Transverse colon (tissue), 4 donors: ENCODE measurements around the gene RXRG. TPM values are rescaled to one million over a fixed set of nuclear protein-coding genes. Genes with fewer than 3 reads are reported as not detected.

ENCODE experiments used
- DNase-seq: peaks from one replicate; pipeline ENCODE4 v3.0.0-alpha.2; 2019
- H3K27ac ChIP-seq, 4 donors: fragments of 200-600 bp; sonication (generic); 2 replicates each; pipeline ENCODE4 v1.5.1; 2016 to 2018; ENCODE audit warnings: inconsistent platforms in 4 of 4
- H3K27me3 ChIP-seq: fragments of 200-600 bp; sonication (generic); 2 replicates; pipeline ENCODE4 v1.5.1; 2017; ENCODE audit warnings: inconsistent platforms
- H3K36me3 ChIP-seq, 4 donors: fragments of 200-600 bp; sonication (generic); 2 replicates each; pipeline ENCODE4 v1.5.1; 2017 to 2019; ENCODE audit warnings: inconsistent platforms in 4 of 4
- H3K4me1 ChIP-seq, 4 donors: fragments of 200-600 bp; sonication (generic); 2 replicates each; pipeline ENCODE4 v1.5.1; 2017 to 2020; ENCODE audit warnings: inconsistent platforms in 4 of 4
- H3K4me3 ChIP-seq, 4 donors: fragments of 200-600 bp; sonication (generic); 1 replicate in 1 of 4; 2 replicates in 3 of 4; pipeline versions ENCODE4 v1.5.1 to v1.6.1; 2017 to 2019; ENCODE audit warnings: inconsistent platforms in 4 of 4
- H3K9me3 ChIP-seq, 2 donors: fragments of 200-600 bp; sonication (generic); 2 replicates each; pipeline ENCODE4 v1.5.1; 2017 to 2019; ENCODE audit warnings: inconsistent platforms in 2 of 2
- EP300 ChIP-seq: sonication (generic); formaldehyde crosslinking; IDR thresholded peaks from one replicate; pipeline ENCODE4 v1.6.1; 2017; ENCODE audit warnings: antibody characterized with exemption, low read depth
- POLR2A ChIP-seq: fragments of 450-650 bp; IDR thresholded peaks from one replicate; pipeline ENCODE4 v1.6.1; 2016; ENCODE audit warnings: antibody characterized with exemption, mild to moderate bottlenecking, moderate library complexity
- POLR2AphosphoS5 ChIP-seq, 3 donors: sonication (generic); formaldehyde crosslinking; IDR thresholded peaks; one replicate each; pipeline ENCODE4 v1.6.1; 2016; ENCODE audit warnings: antibody characterized with exemption in 3 of 3
- WGBS, 2 donors: methylation state at CpG; one replicate each; pipeline ENCODE4 v1.1.5; 2018; ENCODE audit warnings: low coverage in 1 of 2; 5-methylcytosine and 5-hydroxymethylcytosine counted together
- in situ Hi-C, 4 donors: fragments of 200-750 bp; cut with MboI; loops; one replicate each; pipeline versions ENCODE4 v1.15.0 to v1.15.1; 2017; ENCODE audit warnings: low sequenced_read_pairs in 3 of 4, low pct_ligation_motif_present in 1 of 4, low pct_unique_long_range_greater_than_20kb in 1 of 4
- intact Hi-C: fragments of 100-400 bp; cut with DNase I; formaldehyde crosslinking; loops from one replicate; pipeline ENCODE4 v1.15.1; 2023; ENCODE audit warnings: low total_unique reads
- total RNA-seq, 4 donors: library from RNA; depleted of rRNA; stranded (reverse); fragments of >200 nt; gene quantifications; one replicate each; pipeline ENCODE4 v1.1.0, GENCODE V29; 2016
- TF ChIP-seq, protein P1 (sequence below), 5 experiments: fragments of 200-600 bp in 3 of 5; fragments of 450-650 bp in 2 of 5; sonication (generic) in 3 of 5; IDR thresholded peaks; 1 replicate in 2 of 5; 2 replicates in 3 of 5; pipeline ENCODE4 v1.5.1; 2016 to 2017; ENCODE audit warnings: antibody characterized with exemption in 5 of 5, inconsistent platforms in 3 of 5, mild to moderate bottlenecking in 2 of 5, moderate library complexity in 1 of 5

The RXRG gene
- total RNA-seq, 4 donors from 2014 or later = 0.96 TPM; not detected in 3

DNA sequence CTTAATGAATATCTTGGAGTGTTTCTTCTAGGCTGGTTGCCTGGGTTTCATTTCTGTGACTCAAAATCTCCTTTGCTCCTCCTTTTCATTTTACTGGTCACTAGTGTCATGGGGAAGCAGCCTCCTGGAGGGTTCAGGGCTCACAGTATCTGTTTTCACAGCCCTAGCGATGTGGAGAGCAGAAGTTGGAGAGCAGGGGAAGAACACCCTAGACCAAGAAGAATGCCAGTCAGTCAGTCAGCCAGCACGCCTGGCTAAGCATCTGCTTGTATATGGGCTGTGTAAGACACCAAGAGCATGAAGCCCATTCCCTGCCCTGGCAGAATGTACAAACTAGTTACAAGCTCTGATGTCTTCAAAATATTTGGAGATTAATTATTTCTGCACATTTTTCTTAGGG is 7.9 kb downstream of the RXRG start:
- Histone ChIP-seq H3K27ac (no peak overlapping the region), H3K27me3 (peaks cover 6% of the 10 kb centered on the region), H3K4me1 (no peaks in the 10 kb centered on the region), H3K36me3 (no peaks in the 10 kb centered on the region), H3K4me3 (no peak overlapping the region), H3K9me3 (no peaks in the 10 kb centered on the region)
- 87% methylated on average over 2 of the region's 2 CpGs; no CpG with 5 or more reads in 1 of the 2 donors for WGBS, 2 donors
- TF ChIP-seq EP300 (no peak), POLR2A (no peak), POLR2AphosphoS5 (IDR thresholded peaks at IDR 0.05) (no peak)
- TF ChIP-seq, protein P1, sequence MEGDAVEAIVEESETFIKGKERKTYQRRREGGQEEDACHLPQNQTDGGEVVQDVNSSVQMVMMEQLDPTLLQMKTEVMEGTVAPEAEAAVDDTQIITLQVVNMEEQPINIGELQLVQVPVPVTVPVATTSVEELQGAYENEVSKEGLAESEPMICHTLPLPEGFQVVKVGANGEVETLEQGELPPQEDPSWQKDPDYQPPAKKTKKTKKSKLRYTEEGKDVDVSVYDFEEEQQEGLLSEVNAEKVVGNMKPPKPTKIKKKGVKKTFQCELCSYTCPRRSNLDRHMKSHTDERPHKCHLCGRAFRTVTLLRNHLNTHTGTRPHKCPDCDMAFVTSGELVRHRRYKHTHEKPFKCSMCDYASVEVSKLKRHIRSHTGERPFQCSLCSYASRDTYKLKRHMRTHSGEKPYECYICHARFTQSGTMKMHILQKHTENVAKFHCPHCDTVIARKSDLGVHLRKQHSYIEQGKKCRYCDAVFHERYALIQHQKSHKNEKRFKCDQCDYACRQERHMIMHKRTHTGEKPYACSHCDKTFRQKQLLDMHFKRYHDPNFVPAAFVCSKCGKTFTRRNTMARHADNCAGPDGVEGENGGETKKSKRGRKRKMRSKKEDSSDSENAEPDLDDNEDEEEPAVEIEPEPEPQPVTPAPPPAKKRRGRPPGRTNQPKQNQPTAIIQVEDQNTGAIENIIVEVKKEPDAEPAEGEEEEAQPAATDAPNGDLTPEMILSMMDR (IDR thresholded peaks at IDR 0.05) = no peak
- no peak for DNase-seq
- intact Hi-C loops (no loop called here), in situ Hi-C loops (no loop called here)

GRCh38 chr1:165435801-165436200 is 9.1 kb downstream of the RXRG start:
- Histone ChIP-seq H3K27ac (no peak overlapping the region), H3K4me1 (no peaks in the 10 kb centered on the region), H3K36me3 (no peaks in the 10 kb centered on the region), H3K4me3 (no peak overlapping the region), H3K9me3 (no peaks in the 10 kb centered on the region), H3K27me3 (no peaks in the 10 kb centered on the region)
- in situ Hi-C loops (no loop called here), intact Hi-C loops (no loop called here)
- 81% methylated on average over 2 of the region's 2 CpGs; no CpG with 5 or more reads in 1 of the 2 donors for WGBS, 2 donors
- no peak for TF ChIP-seq POLR2A
- TF ChIP-seq, protein P1 (IDR thresholded peaks at IDR 0.05) = no peak
- no peak for TF ChIP-seq EP300
- DNase-seq = no peak

DNA sequence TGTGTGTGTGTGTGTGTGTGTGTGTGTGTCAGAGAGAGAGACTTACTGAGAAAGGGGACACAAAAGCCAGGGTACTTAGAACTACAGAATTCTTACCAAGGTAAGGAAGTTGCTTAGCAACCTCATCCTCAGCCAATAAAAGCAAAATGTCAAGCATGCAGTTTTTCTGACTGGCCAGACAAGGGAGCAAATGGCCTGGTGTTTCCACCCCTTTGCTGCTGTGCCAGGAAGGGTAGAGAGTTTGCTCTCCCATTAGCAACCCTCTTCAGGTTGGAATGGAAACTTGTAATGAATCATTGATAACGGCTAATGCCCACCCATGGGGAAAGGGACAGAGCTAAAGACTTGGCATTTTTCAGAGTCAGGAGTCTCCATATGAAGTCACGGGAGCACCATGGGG is 10.6 kb downstream of the RXRG start:
- in situ Hi-C loops (no loop called here), intact Hi-C loops (no loop called here)
- Histone ChIP-seq H3K27ac (no peak overlapping the region), H3K4me1 (no peaks in the 10 kb centered on the region), H3K4me3 (no peak overlapping the region), H3K27me3 (no peaks in the 10 kb centered on the region), H3K9me3 (no peaks in the 10 kb centered on the region), H3K36me3 (no peaks in the 10 kb centered on the region)
- WGBS, 2 donors = 39 to 60% methylated on average over 1 to 2 of the region's 2 CpGs
- DNase-seq = no peak
- TF ChIP-seq EP300 = no peak
- TF ChIP-seq POLR2A = no peak

DNA sequence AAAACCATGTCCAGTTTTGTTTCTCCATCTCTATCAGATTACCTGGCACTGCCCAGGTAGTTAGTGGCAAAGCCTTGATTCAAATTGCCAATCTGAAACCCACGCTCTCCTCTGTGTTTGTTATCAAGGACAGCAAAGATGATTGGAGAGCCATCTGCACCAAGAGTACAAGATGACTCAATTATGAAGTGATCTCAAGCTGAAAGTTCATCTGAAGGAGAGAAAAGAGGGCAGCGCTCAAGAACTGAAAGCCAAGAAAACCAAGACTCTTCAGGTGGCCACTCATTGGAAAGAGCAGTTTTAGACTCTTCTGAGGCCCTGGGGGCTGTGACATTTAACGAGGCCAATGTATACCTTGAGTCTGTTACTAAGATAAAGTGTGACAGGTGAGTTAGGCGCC is 13.8 kb downstream of the RXRG start:
- TF ChIP-seq POLR2AphosphoS5 (IDR thresholded peaks at IDR 0.05) = no peak
- TF ChIP-seq, protein P1 (IDR thresholded peaks at IDR 0.05) = no peak
- no peak for TF ChIP-seq EP300
- H3K36me3 ChIP-seq = no peaks in the 10 kb centered on the region
- H3K4me1 ChIP-seq = no peaks in the 10 kb centered on the region
- no peak for DNase-seq
- intact Hi-C loops = no loop called here
- in situ Hi-C loops = no loop called here
- WGBS, 2 donors = 60 to 75% methylated on average over 1 to 4 of the region's 4 CpGs
- H3K27ac ChIP-seq = no peak overlapping the region
- H3K27me3 ChIP-seq = no peaks in the 10 kb centered on the region
- no peak overlapping the region for H3K4me3 ChIP-seq
- no peaks in the 10 kb centered on the region for H3K9me3 ChIP-seq

DNA sequence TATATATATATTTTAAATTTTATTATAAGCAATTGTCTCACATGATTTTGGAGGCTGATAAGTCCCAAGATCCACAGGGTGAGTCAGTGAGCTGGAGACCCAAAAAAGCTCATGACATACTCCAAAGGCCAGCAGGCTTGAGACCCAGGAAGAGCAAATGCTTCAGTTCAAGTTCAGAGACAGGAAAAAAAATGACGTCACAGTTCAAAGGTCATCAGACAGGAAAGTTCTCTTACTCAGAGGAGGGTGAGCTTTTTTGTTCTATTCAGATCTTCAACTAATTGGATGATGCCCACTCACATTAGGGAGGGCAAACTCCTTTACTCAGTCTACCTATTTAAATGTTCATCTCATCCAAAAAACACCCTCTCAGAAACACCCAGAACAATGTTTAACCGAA is 18.2 kb downstream of the RXRG start:
- no peak overlapping the region for H3K4me3 ChIP-seq
- no peaks in the 10 kb centered on the region for H3K9me3 ChIP-seq
- in situ Hi-C loops (no loop called here), intact Hi-C loops (no loop called here)
- no peak overlapping the region for H3K27ac ChIP-seq
- no peak for DNase-seq
- 65 to 80% methylated on average over 2 of the region's 2 CpGs for WGBS, 2 donors
- no peaks in the 10 kb centered on the region for H3K36me3 ChIP-seq
- no peaks in the 10 kb centered on the region for H3K27me3 ChIP-seq
- peaks cover 0 to 15% (median 0%) of the 10 kb centered on the region in 4 donors for H3K4me1 ChIP-seq
- TF ChIP-seq, protein P1 (IDR thresholded peaks at IDR 0.05) = no peak
- TF ChIP-seq EP300 (no peak), POLR2AphosphoS5 (IDR thresholded peaks at IDR 0.05) (no peak), POLR2A (no peak)
